Hepatocyte (in vitro differentiated cells): ENCODE measurements around the gene SV2C.

Experiments
- CTCF ChIP-seq: fragments of 200-600 bp; sonication (generic); IDR thresholded peaks from 2 replicates; pipeline ENCODE4 v1.5.1; 2016; ENCODE audit warnings: antibody characterized with exemption, mild to moderate bottlenecking; ENCODE audit not compliant: poor library complexity
- EZH2phosphoT487 ChIP-seq: fragments of 200-600 bp; sonication (generic); IDR thresholded peaks from one replicate; pipeline ENCODE4 v1.6.1; 2018; ENCODE audit warnings: antibody characterized with exemption, mild to moderate bottlenecking, low read depth, moderate library complexity; ENCODE audit not compliant: unreplicated experiment, severe bottlenecking

GRCh38 chr5:76402251-76402885 lies 319.2 kb downstream of the SV2C start:
- TF ChIP-seq CTCF: no peak
- TF ChIP-seq EZH2phosphoT487: no peak
